Transverse colon (tissue), 4 donors: ENCODE measurements around the gene ZBTB12.

Experiments used
- POLR2AphosphoS5 ChIP-seq, 3 donors: sonication (generic); formaldehyde crosslinking; IDR thresholded peaks; one replicate each; pipeline ENCODE4 v1.6.1; 2016; ENCODE audit warnings: antibody characterized with exemption in 3 of 3
- TF ChIP-seq, protein P1 (sequence below), 5 experiments: fragments of 200-600 bp in 3 of 5; fragments of 450-650 bp in 2 of 5; sonication (generic) in 3 of 5; IDR thresholded peaks; 1 replicate in 2 of 5; 2 replicates in 3 of 5; pipeline ENCODE4 v1.5.1; 2016 to 2017; ENCODE audit warnings: antibody characterized with exemption in 5 of 5, inconsistent platforms in 3 of 5, mild to moderate bottlenecking in 2 of 5, moderate library complexity in 1 of 5

DNA sequence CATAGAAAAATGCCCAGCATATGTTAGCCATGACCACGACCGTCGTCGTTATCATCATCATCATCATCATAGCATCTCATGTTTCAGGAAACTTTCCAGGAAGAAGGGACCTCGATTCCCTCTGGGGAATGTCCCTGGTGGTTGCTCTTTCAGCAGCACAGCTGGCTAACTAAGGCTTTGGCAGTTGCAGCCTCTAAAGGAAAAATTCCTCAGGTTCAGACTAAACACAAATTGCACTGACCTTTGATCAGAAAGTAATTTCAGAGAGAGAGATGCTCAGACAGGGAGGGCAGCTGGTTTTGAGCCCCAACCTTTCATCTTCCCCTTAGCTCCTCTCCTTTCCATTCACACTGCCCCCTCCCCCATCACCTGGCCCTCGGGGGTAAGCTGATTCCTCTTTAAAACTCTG is 38.4 kb upstream of the ZBTB12 start:
- TF ChIP-seq, protein P1, sequence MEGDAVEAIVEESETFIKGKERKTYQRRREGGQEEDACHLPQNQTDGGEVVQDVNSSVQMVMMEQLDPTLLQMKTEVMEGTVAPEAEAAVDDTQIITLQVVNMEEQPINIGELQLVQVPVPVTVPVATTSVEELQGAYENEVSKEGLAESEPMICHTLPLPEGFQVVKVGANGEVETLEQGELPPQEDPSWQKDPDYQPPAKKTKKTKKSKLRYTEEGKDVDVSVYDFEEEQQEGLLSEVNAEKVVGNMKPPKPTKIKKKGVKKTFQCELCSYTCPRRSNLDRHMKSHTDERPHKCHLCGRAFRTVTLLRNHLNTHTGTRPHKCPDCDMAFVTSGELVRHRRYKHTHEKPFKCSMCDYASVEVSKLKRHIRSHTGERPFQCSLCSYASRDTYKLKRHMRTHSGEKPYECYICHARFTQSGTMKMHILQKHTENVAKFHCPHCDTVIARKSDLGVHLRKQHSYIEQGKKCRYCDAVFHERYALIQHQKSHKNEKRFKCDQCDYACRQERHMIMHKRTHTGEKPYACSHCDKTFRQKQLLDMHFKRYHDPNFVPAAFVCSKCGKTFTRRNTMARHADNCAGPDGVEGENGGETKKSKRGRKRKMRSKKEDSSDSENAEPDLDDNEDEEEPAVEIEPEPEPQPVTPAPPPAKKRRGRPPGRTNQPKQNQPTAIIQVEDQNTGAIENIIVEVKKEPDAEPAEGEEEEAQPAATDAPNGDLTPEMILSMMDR (IDR thresholded peaks at IDR 0.05): no peak
- TF ChIP-seq POLR2AphosphoS5 (IDR thresholded peaks at IDR 0.05): no peak
